GM18505 (cell line): Measurements from ENCODE around the gene SDF2.
"Not testable (repeated sequence)": the region's sequence is repeated elsewhere in the genome, so short reads cannot be mapped to it uniquely, and the experiment has no call there.

ENCODE experiments used
- ATAC-seq: cut with Tn5 transposase; IDR thresholded peaks from one replicate; pipeline ENCODE4 v1.9.1; 2021; ENCODE audit not compliant: unreplicated experiment
- POLR2A ChIP-seq: IDR thresholded peaks from 4 replicates; pipeline ENCODE4 v1.6.1; 2011; ENCODE audit warnings: borderline replicate concordance; ENCODE audit not compliant: insufficient read depth, insufficient read length; ENCODE audit errors: extremely low read depth

The SDF2 gene

GRCh38 chr17:28641579-28641978 is 20.1 kb downstream of the SDF2 start:
- TF ChIP-seq POLR2A, result no peak
- ATAC-seq, result no peak

DNA sequence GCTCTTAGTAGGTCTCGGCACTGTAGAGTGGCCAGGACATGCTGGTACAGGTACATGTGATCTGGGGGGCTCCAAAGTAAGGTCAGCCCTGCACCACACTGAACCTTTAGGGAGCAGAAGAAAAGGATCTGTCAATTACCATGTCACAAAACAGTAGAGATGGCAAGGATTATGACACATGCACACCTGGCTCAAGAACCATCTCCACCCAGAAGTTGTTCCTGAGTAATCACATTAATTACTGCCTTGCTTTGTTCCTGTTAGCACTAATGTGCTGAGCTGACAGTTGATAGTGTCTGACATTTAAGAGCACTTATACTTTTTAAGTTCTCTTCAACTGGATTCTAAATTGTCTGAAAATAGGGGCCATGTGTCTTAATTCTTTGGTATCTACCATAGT is 26.2 kb downstream of the SDF2 start:
- no peak for ATAC-seq
- no peak for TF ChIP-seq POLR2A

- ATAC-seq, result no peak
- TF ChIP-seq POLR2A, result no peak
These were observed 27.4 kb downstream of the SDF2 start for GRCh38 chr17:28634206-28634865.

DNA sequence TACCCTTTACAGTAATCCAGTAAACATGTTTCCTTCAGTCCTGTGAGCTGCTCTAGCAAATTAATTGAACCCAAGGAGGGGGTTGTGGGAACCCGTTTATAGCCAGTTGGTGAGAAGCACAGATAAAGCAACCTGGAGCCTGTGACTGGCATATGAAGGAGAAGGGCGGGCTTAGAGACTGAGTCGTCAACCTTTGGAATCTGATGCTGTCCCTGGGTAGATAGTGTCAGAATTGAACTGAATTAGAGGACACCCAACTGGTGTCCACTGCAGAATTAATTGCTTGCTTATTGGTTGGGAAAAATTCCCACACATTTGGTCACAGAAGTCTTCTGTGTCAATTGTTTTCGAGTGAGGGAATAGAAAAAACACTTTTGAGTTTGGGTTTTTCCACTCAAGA is 34.9 kb downstream of the SDF2 start:
- no peak for ATAC-seq
- TF ChIP-seq POLR2A, result no peak

GRCh38 chr17:28624148-28624547 is 37.6 kb downstream of the SDF2 start:
- ATAC-seq, result no peak
- no peak for TF ChIP-seq POLR2A

- ATAC-seq, result no peak
- TF ChIP-seq POLR2A, result no peak
These were observed 38.0 kb downstream of the SDF2 start for GRCh38 chr17:28623696-28624095.

DNA sequence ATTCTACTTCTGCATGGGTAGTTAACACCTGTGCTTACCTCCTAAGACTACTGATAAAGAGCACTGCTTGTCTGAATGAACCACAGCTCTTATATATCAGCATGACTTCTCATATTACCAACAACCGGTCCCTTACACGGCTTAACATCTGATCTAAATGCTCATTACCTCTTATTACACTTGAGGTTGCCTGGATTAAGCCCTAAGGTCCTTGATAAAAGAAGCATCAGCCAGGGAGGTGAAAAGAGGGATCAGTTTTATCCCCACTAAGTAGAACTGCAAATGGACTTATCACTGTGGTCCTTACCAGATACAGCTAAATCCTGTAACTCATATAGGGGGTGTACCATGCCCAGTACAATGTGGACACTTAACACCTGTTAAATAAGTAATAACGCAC is 39.5 kb downstream of the SDF2 start:
- no peak for TF ChIP-seq POLR2A
- no peak for ATAC-seq

DNA sequence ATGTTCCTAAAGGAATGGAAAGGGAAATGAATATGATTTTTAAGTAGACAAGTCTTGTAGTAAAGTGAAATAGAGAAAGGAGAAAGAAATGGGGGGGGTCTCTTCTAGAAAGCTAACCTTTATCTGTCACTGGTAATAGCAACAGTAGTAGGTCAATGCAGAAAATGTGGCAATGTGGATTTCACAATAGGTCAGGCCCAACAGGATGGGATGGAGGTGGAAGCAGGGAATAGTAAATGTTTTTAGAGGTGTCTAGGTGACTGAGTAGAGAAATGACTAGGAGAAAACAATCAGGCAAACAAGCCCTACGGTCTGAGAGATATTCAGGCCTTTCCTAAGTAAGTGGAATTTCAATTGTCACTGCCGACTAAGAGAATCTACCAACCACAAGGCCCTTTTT is 41.7 kb downstream of the SDF2 start:
- no peak for ATAC-seq
- TF ChIP-seq POLR2A, result no peak

DNA sequence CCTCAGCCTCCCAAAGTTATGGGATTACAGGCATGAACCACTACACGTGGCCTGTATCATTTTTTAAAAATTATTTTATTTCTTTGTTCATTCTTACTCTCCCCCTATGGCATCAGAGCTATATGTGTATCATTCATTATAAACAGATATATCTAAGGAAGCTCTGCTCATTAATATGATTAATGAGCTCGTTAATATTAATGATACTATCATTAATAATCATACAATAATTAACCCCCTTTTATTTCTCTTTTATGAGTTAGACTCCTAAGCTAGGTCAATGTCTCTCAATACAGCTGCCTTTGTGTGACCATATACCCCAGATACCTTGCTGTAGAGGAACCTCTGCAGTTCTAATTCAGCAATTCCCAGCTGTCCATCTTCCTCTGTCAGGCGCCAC is 43.2 kb downstream of the SDF2 start:
- no peak for ATAC-seq
- no peak for TF ChIP-seq POLR2A

DNA sequence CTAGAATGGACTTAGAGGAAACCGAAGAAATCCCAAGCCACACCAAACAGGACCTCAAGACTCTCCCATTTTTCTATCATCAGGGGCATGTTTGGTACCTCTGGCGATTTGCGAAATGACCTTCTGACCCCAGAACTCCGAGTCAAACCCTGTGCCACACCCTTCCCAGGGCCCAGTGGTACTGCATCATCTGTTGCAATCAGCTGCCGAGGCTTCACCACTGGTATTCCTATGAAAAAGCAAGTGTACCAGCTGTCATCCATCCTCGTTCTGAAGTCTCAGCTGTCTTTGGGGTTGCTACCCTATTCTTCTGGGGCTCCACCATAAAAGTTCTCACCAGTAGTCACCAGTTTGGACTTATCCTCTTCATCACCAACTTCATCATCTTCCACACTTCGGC is 45.4 kb downstream of the SDF2 start:
- no peak for TF ChIP-seq POLR2A
- ATAC-seq, result no peak

DNA sequence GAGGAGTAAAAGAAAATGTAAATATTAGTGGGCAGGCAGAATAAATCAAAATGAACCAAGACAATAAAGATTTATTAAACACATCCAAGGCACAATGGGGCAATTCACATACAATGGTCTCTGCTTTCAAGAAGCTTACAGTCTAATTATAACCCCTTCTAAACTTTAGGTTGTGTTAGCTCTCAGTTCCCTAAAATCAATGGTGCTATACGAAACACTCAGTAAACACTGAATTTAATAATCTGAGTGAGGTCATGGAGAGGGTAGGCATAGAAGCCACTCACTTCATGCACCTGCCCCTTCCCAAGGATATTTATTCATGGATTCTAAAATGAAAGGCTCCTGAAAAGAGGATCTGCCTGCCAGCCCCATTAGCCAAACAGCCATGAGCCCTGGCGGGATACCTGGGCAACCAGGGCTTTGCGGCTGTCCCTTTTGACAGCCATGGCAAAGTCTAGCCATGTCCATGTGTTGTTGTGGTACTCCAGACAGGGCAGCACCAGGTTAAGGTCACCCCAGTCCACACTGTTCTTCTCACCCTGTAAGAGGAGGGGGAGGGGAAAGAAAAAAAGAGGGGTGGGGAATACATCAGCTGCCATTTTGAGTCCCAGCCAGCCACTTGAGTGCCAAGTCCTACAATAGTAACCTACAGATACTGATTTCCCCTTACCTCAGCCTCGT is 46.3 kb downstream of the SDF2 start:
- no peak for ATAC-seq
- no peak for TF ChIP-seq POLR2A

- ATAC-seq, result no peak
- no peak for TF ChIP-seq POLR2A
These were observed 47.8 kb downstream of the SDF2 start, which contains the start of gene RSKR for GRCh38 chr17:28613931-28614381. TSS of gene RSKR (minus strand) at chr17:28614185. CDS start at chr17:28614161, 24 bp downstream.

DNA sequence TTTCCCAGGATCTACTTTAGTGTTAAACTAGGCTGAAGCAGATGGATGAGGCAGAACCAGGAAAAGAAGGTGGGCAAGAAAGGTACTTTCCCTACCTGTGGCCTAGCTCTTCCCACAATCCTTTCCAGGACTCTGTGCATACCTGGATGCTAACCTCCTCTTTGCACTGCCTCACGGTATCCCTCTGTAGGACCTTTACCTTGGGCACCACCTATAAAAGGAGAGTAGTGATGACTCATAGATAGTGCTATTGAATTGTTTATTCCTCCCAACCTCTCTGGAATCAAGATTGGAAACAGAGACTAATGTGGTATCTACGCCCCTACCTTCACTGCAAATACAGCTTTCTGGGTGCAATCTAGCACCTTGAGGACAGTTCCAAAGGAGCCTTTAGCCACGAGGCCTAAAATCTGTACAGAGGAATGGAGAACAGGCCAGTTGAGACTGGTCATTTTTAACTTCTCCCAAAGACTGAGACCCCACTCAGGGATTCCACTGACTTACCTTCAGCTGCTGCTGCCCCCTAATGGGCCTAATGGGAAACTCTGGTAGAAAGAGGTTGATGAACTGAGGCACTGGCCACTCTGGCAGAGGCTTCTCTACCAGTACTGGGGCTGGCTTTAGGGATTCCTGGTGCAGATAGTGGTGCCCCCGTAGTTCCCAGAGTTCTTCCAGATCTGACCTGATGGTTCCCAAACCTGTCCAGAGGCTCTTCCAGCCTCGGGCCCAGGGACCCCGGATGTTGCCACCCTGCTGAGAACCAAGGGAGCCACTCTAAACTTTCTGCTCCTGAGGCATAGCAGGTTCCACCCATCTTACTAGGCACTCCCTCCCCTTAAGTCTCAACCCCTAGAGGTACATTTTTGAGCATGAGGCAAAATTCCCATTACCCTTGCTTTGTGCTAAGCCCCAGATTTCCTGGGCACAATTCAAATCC is 48.5 kb downstream of the SDF2 start:
- no peak for ATAC-seq
- no peak for TF ChIP-seq POLR2A

DNA sequence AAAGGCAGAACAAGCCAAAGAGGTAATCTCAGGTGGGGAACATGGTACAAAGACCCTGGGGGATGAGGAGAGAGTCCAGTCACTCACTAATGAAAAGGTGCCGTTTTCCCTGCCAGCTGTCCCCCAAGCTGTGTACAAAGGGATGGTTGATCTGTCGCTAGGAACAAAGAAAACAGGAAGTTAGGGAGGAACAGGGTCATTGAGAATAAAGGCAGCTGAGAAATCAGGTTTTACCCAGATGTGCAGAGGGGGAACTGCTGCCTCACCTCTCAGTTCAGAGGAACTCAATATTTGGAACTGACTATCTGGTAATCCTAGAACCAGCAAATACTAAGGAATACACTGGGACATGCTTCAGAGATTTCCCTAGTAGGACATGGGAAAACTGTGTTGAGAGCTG is 49.2 kb downstream of the SDF2 start:
- ATAC-seq, result no peak
- no peak for TF ChIP-seq POLR2A

DNA sequence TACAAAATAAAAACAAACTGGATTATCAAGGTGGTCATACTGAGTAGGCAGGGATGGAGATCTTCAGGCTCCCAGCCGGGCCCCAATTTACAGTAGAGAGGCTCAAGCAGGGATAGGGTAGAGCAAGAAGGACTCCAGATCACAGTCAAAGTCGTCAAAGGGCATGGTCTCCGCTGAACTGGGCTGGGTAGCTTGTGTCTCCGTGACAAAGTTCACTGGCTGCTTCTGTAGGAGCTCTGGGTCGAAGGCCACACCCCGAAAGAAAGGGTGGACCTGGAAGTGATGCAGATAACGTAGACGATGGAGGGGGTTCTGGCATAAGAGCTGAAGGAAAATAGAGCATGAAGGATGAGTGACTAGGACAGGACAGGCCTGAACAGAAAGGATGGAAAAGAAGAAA is 51.3 kb downstream of the SDF2 start:
- ATAC-seq, result no peak
- TF ChIP-seq POLR2A, result no peak

GRCh38 chr17:28604031-28604430 is 57.7 kb downstream of the SDF2 start:
- ATAC-seq, result not testable (repeated sequence)
